Panc1 (cell line): Measurements from ENCODE around the gene GPRASP3. TPM values are rescaled to one million over a fixed set of nuclear protein-coding genes. Genes with fewer than 3 reads are reported as not detected.

ENCODE experiments used
- ATAC-seq: fragments of 200-7000 bp; cut with Tn5 transposase; 2 replicates; pipeline ENCODE4 v1.9.1; 2020; ENCODE audit warnings: mild to moderate bottlenecking, moderate library complexity
- BruUV-seq: library from RNA; stranded (reverse); fragments of 400-500 nt; replicated peaks from 2 replicates; lab custom pipeline; 2021; lab: Mats Ljungman, UMichigan
- CTCF ChIA-PET: fragments of 300-600 bp; sonication (Branson Sonifier 250); formaldehyde crosslinking; loops from one replicate; lab custom pipeline; 2022; ENCODE audit warnings: antibody characterized with exemption; lab: Charles Lee
- POLR2A ChIA-PET: fragments of 300-600 bp; sonication (Branson Sonifier 250); formaldehyde crosslinking; loops from one replicate; lab custom pipeline; 2022; ENCODE audit warnings: antibody characterized with exemption; lab: Charles Lee
- DNase-seq: peaks from one replicate; pipeline ENCODE4 v3.0.0-alpha.2; 2010; ENCODE audit warnings: low read depth, low spot score
- H3K27ac ChIP-seq: 2 replicates; pipeline ENCODE4 v1.5.1; 2011; ENCODE audit warnings: mild to moderate bottlenecking, low read length, inconsistent platforms
- H3K27me3 ChIP-seq: fragments of 200-500 bp; sonication (Bioruptor generic); 2 replicates; pipeline ENCODE4 v1.6.0; 2014; ENCODE audit warnings: low read length, inconsistent platforms; ENCODE audit not compliant: control insufficient read depth, insufficient read depth
- H3K36me3 ChIP-seq: fragments of 200-500 bp; sonication (Bioruptor generic); 2 replicates; pipeline ENCODE4 v1.5.1; 2014; ENCODE audit warnings: inconsistent platforms, mild to moderate bottlenecking, low read length, moderate library complexity; ENCODE audit not compliant: control insufficient read depth, insufficient read depth
- H3K4me1 ChIP-seq: 2 replicates; pipeline ENCODE4 v1.5.1; 2011; ENCODE audit warnings: inconsistent platforms, mild to moderate bottlenecking, low read length, moderate library complexity; ENCODE audit not compliant: control insufficient read depth, insufficient read depth
- H3K4me3 ChIP-seq, 2 experiments: 2 replicates each; pipeline ENCODE4 v1.5.1; 2011 to 2012; ENCODE audit warnings: low read depth in 2 of 2, low read length in 2 of 2, mild to moderate bottlenecking in 2 of 2, inconsistent platforms in 1 of 2, moderate library complexity in 1 of 2
- H3K9me3 ChIP-seq: fragments of 200-500 bp; sonication (Bioruptor generic); 2 replicates; pipeline ENCODE4 v1.5.1; 2014; ENCODE audit warnings: low read depth, mild to moderate bottlenecking, inconsistent platforms, low read length, moderate library complexity; ENCODE audit not compliant: control insufficient read depth, insufficient read depth
- POLR2AphosphoS5 ChIP-seq: IDR thresholded peaks from 2 replicates; pipeline ENCODE4 v1.6.1; 2012; ENCODE audit warnings: mild to moderate bottlenecking, low read depth, low read length, moderate library complexity
- SIN3A ChIP-seq: IDR thresholded peaks from 2 replicates; pipeline ENCODE4 v1.6.1; 2012; ENCODE audit warnings: low read depth, mild to moderate bottlenecking, low read length, moderate library complexity, borderline replicate concordance; ENCODE audit not compliant: insufficient read depth
- TCF7L2 ChIP-seq: IDR thresholded peaks from 2 replicates; pipeline ENCODE4 v1.6.1; 2011; ENCODE audit warnings: mild to moderate bottlenecking, low read depth, low read length, inconsistent platforms
- in situ Hi-C: cut with HindIII; loops from 2 replicates; pipeline ENCODE4 v1.10.0; 2016; ENCODE audit warnings: low sequenced_read_pairs, low pct_unique_long_range_greater_than_20kb
- intact Hi-C: fragments of 100-400 bp; cut with micrococcal nuclease; formaldehyde crosslinking; loops from one replicate; pipeline ENCODE4 v1.10.0; 2022; ENCODE audit not compliant: unreplicated experiment
- total RNA-seq: library from RNA; stranded (reverse); gene quantifications from one replicate; pipeline ENCODE4 v1.2.1, GENCODE V29; 2021; ENCODE audit not compliant: unreplicated experiment
- TF ChIP-seq, protein P1 (sequence below): fragments of 450-650 bp; IDR thresholded peaks from 2 replicates; pipeline ENCODE4 v1.5.1; 2017; ENCODE audit warnings: mild to moderate bottlenecking
- TF ChIP-seq, protein P2 (sequence below), 2 experiments: IDR thresholded peaks; 2 replicates each; pipeline ENCODE4 v1.6.1; 2011 to 2012; ENCODE audit warnings: low read depth in 2 of 2, control low read depth in 1 of 2, low read length in 1 of 2, mild to moderate bottlenecking in 1 of 2, moderate library complexity in 1 of 2; ENCODE audit not compliant: insufficient read depth in 1 of 2

Gene GPRASP3
- total RNA-seq, 1 experiment from 2014 or later, result 5.6 TPM

DNA sequence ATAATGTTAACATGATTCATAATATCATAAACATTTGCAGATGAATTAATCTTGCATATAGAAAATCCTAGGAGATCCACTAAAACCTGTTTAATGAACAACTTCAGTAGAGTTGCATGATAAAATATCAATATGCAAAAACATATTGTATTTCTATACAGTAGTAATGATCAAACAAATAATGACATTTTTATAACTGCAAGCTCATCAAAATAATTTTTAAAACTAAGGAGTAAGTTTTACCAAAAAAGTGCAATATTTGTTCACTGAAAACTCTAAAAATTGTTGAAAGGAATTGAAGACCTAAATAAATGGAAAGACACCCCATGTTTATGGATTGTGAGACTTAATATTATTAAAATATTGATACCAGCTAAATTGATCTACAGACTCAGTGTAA lies 24.2 kb upstream of the GPRASP3 start:
- Histone ChIP-seq H3K36me3 (no peaks in the 10 kb centered on the region), H3K4me3 (no peak overlapping the region), H3K4me1 (no peaks in the 10 kb centered on the region; the same call in 1 of the 2 replicates), H3K9me3 (no peaks in the 10 kb centered on the region), H3K27ac (no peak overlapping the region), H3K27me3 (no peaks in the 10 kb centered on the region)
- ChIA-PET CTCF (no interaction called here), POLR2A (no interaction called here)
- intact Hi-C loops, result loop anchor here (5.0 kb wide), 1 partner anchor 34 kb away; no protein-coding TSS in a partner anchor
- BruUV-seq, result no TSS peak
- in situ Hi-C loops, result no loop called here
- no peak for TF ChIP-seq POLR2AphosphoS5
- TF ChIP-seq, protein P1, sequence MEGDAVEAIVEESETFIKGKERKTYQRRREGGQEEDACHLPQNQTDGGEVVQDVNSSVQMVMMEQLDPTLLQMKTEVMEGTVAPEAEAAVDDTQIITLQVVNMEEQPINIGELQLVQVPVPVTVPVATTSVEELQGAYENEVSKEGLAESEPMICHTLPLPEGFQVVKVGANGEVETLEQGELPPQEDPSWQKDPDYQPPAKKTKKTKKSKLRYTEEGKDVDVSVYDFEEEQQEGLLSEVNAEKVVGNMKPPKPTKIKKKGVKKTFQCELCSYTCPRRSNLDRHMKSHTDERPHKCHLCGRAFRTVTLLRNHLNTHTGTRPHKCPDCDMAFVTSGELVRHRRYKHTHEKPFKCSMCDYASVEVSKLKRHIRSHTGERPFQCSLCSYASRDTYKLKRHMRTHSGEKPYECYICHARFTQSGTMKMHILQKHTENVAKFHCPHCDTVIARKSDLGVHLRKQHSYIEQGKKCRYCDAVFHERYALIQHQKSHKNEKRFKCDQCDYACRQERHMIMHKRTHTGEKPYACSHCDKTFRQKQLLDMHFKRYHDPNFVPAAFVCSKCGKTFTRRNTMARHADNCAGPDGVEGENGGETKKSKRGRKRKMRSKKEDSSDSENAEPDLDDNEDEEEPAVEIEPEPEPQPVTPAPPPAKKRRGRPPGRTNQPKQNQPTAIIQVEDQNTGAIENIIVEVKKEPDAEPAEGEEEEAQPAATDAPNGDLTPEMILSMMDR, result no peak
- TF ChIP-seq, protein P2, sequence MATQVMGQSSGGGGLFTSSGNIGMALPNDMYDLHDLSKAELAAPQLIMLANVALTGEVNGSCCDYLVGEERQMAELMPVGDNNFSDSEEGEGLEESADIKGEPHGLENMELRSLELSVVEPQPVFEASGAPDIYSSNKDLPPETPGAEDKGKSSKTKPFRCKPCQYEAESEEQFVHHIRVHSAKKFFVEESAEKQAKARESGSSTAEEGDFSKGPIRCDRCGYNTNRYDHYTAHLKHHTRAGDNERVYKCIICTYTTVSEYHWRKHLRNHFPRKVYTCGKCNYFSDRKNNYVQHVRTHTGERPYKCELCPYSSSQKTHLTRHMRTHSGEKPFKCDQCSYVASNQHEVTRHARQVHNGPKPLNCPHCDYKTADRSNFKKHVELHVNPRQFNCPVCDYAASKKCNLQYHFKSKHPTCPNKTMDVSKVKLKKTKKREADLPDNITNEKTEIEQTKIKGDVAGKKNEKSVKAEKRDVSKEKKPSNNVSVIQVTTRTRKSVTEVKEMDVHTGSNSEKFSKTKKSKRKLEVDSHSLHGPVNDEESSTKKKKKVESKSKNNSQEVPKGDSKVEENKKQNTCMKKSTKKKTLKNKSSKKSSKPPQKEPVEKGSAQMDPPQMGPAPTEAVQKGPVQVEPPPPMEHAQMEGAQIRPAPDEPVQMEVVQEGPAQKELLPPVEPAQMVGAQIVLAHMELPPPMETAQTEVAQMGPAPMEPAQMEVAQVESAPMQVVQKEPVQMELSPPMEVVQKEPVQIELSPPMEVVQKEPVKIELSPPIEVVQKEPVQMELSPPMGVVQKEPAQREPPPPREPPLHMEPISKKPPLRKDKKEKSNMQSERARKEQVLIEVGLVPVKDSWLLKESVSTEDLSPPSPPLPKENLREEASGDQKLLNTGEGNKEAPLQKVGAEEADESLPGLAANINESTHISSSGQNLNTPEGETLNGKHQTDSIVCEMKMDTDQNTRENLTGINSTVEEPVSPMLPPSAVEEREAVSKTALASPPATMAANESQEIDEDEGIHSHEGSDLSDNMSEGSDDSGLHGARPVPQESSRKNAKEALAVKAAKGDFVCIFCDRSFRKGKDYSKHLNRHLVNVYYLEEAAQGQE (IDR thresholded peaks at IDR 0.05; ENCODE audit: insufficient read depth in 1 of 2, low read depth in 2 of 2, low read length in 1 of 2), result no peak
- no peak for TF ChIP-seq TCF7L2
- no peak for TF ChIP-seq SIN3A
- ATAC-seq, result no peak
- no peak for DNase-seq

DNA sequence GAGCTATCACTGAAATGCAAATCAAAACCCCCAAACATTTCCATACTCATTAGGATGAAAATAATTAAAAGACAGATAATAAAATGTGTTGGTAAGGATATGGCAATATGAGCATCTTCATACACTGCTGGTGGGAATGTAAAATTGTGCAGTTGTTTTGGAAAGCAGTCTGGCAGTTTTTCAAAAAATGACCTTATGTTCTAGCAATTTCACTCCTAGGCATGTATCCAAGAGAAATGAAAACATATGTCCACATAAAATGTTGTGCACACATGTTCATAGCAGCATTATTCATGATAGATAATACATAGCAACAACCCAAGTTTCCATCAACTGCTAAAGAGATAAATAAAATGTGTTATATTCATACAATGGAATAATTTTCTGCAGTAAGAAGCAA lies 23.0 kb upstream of the GPRASP3 start:
- intact Hi-C loops (loop anchor here (5.0 kb wide), 1 partner anchor 35 kb away; no protein-coding TSS in a partner anchor), in situ Hi-C loops (no loop called here)
- Histone ChIP-seq H3K27me3 (no peaks in the 10 kb centered on the region), H3K27ac (no peak overlapping the region), H3K4me1 (no peaks in the 10 kb centered on the region; the same call in 1 of the 2 replicates), H3K9me3 (no peaks in the 10 kb centered on the region), H3K4me3 (no peak overlapping the region), H3K36me3 (no peaks in the 10 kb centered on the region)
- DNase-seq (no peak), ATAC-seq (no peak)
- no TSS peak for BruUV-seq
- no peak for TF ChIP-seq SIN3A
- TF ChIP-seq TCF7L2, result no peak
- TF ChIP-seq, protein P1, result no peak
- TF ChIP-seq, protein P2 (IDR thresholded peaks at IDR 0.05; ENCODE audit: insufficient read depth in 1 of 2, low read depth in 2 of 2, low read length in 1 of 2), result no peak
- no peak for TF ChIP-seq POLR2AphosphoS5
- POLR2A ChIA-PET, result no interaction called here
- CTCF ChIA-PET, result no interaction called here
